HG03378 (cell line): ENCODE measurements around the gene LMO7.

Experiments
- ATAC-seq: cut with Tn5 transposase; IDR thresholded peaks from one replicate; pipeline ENCODE4 v1.9.1; 2021; ENCODE audit warnings: mild to moderate bottlenecking, moderate library complexity; ENCODE audit not compliant: unreplicated experiment

Gene LMO7

DNA sequence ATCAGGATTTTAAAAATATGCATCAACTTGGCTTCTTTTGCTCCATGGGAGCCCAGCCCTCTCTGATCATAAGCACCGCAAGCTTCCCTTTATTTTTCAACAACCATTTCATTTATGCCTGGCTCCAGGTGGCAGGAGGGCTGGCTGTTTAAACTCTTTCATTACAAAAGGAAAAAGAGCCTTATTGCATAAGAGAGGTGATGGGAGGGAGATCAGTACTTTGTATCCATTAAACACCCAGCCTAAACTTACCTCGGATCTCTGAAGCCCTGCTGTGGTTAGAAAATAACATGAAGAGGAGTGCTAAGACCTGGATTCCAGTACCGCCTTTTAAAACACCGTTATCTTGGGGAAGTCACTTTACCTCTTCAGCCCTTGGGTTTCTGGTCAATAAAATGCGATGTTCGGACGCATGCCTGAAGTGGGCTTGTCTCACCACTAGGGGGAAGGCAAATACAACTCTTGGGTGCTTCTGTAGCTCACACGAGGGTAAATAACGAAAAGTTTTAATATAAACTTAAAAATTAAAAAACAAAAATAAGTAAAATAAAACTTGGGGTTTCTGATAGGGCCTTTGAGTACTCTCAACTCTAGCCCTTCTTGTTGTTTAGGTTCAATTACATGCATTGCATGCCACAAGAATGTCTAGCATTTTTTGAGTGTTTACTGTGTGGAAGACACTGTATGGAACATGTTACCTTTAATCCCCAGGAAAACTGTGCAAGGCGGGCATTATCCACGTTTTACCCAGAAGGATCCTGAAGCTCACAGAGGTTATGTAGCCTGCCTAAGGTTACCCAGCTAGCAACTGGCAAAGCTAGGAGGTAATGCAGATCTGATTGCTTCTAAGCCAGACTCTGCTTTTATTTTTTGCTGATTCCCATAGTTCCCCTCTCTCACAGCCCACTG is 240.3 kb downstream of the LMO7 start:
- ATAC-seq = peak; percentile 96

DNA sequence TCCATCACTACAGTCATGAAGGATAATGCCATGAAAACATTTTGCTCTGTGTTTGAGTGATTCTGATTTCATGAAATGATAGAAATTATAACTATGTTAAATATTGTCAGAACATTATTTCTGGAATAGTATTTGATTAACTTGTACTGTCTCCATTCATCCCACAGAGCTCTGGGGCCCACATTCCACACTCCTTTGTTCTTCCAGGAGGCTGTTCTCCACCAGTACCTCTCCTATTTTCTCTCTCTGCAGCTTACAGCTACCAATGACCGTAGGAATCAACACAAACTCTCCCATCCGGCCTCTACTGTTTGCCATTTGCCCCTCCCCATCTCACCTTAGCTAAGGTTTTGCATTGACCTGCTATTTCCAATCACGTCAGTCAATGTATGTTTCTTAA is 240.9 kb downstream of the LMO7 start:
- no peak for ATAC-seq

DNA sequence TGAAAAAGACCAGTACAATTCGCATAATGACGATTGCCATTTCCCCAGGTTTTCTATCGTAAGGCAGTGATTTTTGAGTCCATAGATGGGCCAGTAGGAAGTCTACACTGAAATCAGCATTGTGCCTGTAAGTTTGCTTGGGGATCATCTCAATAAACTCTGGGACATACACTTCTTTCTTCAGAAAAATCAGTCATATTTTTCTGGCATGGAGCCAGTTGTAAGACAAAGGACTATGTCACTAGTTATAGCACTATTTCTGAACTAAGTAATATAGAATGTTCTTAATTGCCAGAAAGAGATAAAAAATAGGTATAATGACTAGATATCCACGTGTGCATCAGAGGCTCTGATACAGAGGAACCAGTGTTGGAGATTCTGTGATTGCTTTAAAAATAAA is 243.5 kb downstream of the LMO7 start:
- no peak for ATAC-seq

GRCh38 chr13:75881109-75881775 is 245.1 kb downstream of the LMO7 start:
- ATAC-seq = no peak

- no peak for ATAC-seq
Measured at GRCh38 chr13:75882261-75882660, 246.1 kb downstream of the LMO7 start.

DNA sequence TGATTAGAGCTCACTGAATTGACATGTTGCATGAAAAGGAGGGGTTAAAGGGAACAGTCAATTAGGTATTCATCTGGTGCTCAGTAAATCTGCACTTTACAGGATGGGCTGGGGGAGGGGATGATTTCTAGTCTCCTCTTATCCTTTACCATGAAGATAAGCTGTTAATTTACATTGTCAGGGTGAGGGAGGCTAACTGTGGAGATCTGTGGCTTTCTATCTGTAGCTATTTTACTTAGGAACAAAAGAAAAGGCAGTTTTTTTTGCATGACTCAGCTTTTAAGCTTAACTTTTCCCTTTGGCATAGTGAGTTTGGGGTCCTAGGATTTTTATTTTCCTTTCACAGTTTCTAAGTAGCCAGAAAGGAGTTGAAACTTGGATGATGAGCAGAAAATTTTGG is 253.3 kb downstream of the LMO7 start:
- no peak for ATAC-seq

GRCh38 chr13:75895168-75895567 is 259.0 kb downstream of the LMO7 start:
- no peak for ATAC-seq

DNA sequence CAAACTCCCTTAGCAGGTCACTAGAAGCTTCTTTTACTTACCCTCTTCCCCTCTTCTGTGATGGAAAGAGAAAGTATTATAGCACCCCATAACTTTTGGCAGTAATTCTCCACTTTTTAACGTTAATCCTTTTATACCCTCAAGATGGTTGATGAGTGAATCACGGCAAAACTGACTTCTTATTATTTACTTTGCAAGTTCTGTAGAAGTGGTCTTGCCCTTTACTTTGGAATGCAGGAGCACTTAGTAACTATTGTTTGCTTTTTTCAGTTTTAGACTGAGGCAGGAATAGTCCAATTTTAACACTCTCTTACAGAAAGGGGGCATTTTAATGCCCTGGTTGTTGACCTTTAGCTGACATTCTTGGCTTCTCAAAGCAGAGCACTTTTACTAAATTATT is 260.1 kb downstream of the LMO7 start:
- no peak for ATAC-seq

GRCh38 chr13:75897386-75897785 is 261.3 kb downstream of the LMO7 start:
- ATAC-seq = no peak

GRCh38 chr13:75901501-75901900 is 265.4 kb downstream of the LMO7 start:
- ATAC-seq = no peak

- ATAC-seq = no peak
Measured at GRCh38 chr13:75902166-75903104, 266.3 kb downstream of the LMO7 start.

DNA sequence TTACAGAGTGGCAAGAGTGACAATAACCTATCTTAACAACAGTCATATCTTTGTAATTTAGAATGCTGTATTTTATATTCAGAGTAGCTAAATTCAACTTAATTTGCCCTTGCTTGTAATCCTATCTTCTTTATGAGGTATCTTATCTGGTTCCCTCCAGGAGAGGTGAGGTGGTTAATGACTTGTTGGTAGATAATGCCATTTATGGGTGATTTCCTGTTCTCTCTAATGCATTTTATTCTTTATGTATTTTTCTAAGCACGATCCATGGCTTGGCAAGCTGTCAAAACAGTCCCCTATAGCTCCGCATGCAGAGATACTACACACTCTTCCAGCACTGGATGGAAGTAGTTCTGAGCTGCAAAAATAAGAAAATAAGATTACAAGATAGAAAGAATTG is 267.9 kb downstream of the LMO7 start:
- no peak for ATAC-seq

DNA sequence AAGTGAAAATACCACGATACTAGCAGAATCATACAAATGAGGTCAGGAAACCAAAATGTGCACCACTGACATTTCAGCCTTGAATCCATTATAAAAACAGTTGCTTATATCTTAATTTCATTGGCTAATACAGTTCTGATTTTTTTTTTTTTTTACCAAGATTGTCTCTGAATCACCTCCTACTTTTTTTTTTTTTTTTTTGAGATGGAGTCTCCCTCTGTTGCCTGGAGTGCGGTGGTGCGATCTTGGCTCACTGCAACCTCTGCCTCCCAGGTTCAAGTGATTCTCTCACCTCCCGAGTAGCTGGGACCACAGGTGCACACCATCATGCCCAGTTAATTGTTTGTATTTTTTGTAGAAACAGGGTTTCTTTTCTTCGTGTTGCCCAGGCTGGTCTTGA is 270.2 kb downstream of the LMO7 start:
- no peak for ATAC-seq

- ATAC-seq = no peak
Measured at GRCh38 chr13:75907044-75907443, 270.9 kb downstream of the LMO7 start.

DNA sequence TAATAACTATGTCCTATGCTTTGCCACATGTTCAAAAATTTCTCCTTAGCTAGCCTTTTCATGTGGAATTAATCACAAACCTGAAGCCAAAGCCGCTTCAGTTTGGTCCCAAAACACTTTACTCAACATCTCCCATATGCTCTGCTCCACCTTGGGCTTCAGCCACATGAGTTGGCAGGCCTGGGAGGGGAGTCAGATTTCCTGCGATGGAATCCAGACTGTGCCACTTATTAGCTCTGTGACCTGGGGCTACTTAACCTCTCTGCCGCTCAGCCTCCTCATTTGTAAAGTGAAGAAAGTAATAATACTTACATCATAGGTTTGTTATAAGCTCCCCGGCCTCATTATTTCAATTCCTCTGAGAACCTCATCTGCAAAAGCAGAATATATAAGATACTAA is 272.0 kb downstream of the LMO7 start:
- ATAC-seq = no peak
